ENCODE measurements around the gene GTF2F2.

Gene GTF2F2

DNA sequence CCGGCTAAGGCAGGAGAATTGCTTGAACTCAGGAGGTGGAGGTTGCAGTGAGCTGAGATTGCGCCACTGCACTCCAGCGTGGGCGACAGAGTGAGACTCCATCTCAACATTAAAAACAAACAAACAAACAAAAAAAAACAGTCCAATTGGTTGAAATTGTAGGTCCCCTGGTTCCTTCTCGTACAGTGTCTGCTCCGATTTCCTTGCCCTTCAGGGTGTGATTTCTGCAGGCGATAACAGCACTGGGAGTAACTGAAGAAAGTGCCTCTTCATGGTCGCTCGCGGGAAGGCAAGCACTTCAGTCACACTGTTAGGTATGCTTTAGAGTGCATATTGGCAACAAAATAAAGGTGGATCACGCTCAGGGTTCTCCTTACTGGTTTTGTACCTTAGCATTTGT, 181.0 kb downstream of the GTF2F2 start:
- no peak for TF ChIP-seq SPI1 (IDR thresholded peaks at IDR 0.05; ENCODE audit: low read depth, low read length)
- no peak for TF ChIP-seq POLR2AphosphoS5 (IDR thresholded peaks at IDR 0.05; ENCODE audit: low read depth, low read length)
- no peak for TF ChIP-seq TAF1 (IDR thresholded peaks at IDR 0.05; ENCODE audit: low read depth, low read length)
- no peak for TF ChIP-seq PAX5 (IDR thresholded peaks at IDR 0.05; ENCODE audit: insufficient read depth, low read length, severe bottlenecking)
- no peak for TF ChIP-seq POLR2A (IDR thresholded peaks at IDR 0.05; ENCODE audit: low read depth, low read length)
- no peak for TF ChIP-seq POU2F2 (IDR thresholded peaks at IDR 0.05; ENCODE audit: low read depth, low read length)
- FAIRE-seq: no peak

DNA sequence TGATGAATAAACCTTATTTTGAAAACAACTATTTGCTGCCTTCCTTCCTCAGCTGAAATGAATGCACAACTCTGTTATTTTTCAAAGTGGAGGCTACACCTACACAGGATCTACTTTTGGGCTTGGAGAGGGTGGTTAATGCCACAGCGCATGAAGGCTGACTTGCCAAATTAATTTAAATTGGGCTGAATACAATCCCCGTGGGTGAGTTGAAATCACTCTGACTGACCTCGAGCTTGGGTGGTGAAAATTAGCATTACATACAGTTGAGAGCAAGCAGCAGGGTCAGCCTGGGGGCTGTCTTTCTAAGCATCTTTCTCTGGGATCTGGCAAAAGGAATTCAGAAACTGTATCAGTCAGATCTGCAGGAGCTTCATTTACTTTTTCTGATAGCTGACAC, 182.2 kb downstream of the GTF2F2 start:
- TF ChIP-seq TAF1 (IDR thresholded peaks at IDR 0.05; ENCODE audit: low read depth, low read length) (no peak), POLR2AphosphoS5 (IDR thresholded peaks at IDR 0.05; ENCODE audit: low read depth, low read length) (no peak), POU2F2 (IDR thresholded peaks at IDR 0.05; ENCODE audit: low read depth, low read length) (no peak), PAX5 (IDR thresholded peaks at IDR 0.05; ENCODE audit: insufficient read depth, low read length, severe bottlenecking) (no peak), POLR2A (IDR thresholded peaks at IDR 0.05; ENCODE audit: low read depth, low read length) (no peak), SPI1 (IDR thresholded peaks at IDR 0.05; ENCODE audit: low read depth, low read length) (no peak)

More for the DNA sequence above, 181.0 kb downstream of the GTF2F2 start:
- DNase-seq (ENCODE audit: insufficient read length, low spot score): no peak

GRCh38 chr13:45303026-45303425, 182.7 kb downstream of the GTF2F2 start:
- FAIRE-seq: no peak
- TF ChIP-seq POLR2AphosphoS5 (IDR thresholded peaks at IDR 0.05; ENCODE audit: low read depth, low read length): no peak
- no peak for TF ChIP-seq POLR2A (IDR thresholded peaks at IDR 0.05; ENCODE audit: low read depth, low read length)
- no peak for TF ChIP-seq TAF1 (IDR thresholded peaks at IDR 0.05; ENCODE audit: low read depth, low read length)
- TF ChIP-seq POU2F2 (IDR thresholded peaks at IDR 0.05; ENCODE audit: low read depth, low read length): no peak
- no peak for TF ChIP-seq PAX5 (IDR thresholded peaks at IDR 0.05; ENCODE audit: insufficient read depth, low read length, severe bottlenecking)
- TF ChIP-seq SPI1 (IDR thresholded peaks at IDR 0.05; ENCODE audit: low read depth, low read length): no peak
- DNase-seq (ENCODE audit: insufficient read length, low spot score): no peak

More for the DNA sequence above, 182.2 kb downstream of the GTF2F2 start:
- FAIRE-seq: no peak
- DNase-seq (ENCODE audit: insufficient read length, low spot score): no peak

DNA sequence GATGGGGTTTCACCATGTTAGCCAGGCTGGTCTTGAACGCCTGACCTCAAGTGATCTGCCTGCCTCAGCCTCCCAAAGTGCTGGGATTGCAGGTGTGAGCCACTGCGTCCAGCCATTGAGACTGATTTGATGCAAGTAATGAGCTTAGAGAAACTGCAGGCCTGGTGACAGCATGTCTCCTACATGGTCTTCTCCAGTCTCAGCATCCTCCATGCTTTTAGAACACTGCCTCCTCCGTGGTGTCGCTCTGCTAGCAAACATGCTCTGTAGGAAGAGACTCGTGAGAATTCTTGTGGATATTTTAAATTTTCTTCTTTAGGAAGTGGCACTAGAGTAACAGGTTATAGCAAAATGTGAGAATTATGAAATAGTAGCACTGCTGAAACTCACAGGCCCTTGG, 183.6 kb downstream of the GTF2F2 start:
- FAIRE-seq (no peak), DNase-seq (ENCODE audit: insufficient read length, low spot score) (no peak)
- TF ChIP-seq POU2F2 (IDR thresholded peaks at IDR 0.05; ENCODE audit: low read depth, low read length) (no peak), SPI1 (IDR thresholded peaks at IDR 0.05; ENCODE audit: low read depth, low read length) (no peak), POLR2A (IDR thresholded peaks at IDR 0.05; ENCODE audit: low read depth, low read length) (no peak), POLR2AphosphoS5 (IDR thresholded peaks at IDR 0.05; ENCODE audit: low read depth, low read length) (no peak), TAF1 (IDR thresholded peaks at IDR 0.05; ENCODE audit: low read depth, low read length) (no peak), PAX5 (IDR thresholded peaks at IDR 0.05; ENCODE audit: insufficient read depth, low read length, severe bottlenecking) (no peak)

DNA sequence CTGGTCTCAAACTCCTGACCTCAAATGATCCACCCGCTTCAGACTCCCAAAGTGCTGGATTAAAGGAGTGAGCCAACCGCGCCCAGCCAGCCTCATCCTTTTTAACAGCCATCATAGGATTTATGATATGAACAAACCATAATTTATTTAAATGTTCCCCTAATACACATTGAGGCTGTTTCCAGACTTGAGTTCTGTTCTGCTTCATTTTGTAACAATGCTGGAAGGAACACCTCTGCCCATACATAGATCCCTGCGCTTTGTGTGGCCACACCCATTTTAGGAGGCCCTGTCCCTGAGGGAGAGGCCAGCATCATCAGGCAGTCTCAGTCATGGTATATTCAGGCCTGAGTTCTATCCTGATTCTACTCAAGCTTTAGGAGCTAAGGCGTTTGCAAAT, 184.8 kb downstream of the GTF2F2 start:
- FAIRE-seq (no peak), DNase-seq (ENCODE audit: insufficient read length, low spot score) (no peak)
- TF ChIP-seq POU2F2 (IDR thresholded peaks at IDR 0.05; ENCODE audit: low read depth, low read length) (no peak), PAX5 (IDR thresholded peaks at IDR 0.05; ENCODE audit: insufficient read depth, low read length, severe bottlenecking) (no peak), POLR2A (IDR thresholded peaks at IDR 0.05; ENCODE audit: low read depth, low read length) (no peak), SPI1 (IDR thresholded peaks at IDR 0.05; ENCODE audit: low read depth, low read length) (no peak), TAF1 (IDR thresholded peaks at IDR 0.05; ENCODE audit: low read depth, low read length) (no peak), POLR2AphosphoS5 (IDR thresholded peaks at IDR 0.05; ENCODE audit: low read depth, low read length) (no peak)

DNA sequence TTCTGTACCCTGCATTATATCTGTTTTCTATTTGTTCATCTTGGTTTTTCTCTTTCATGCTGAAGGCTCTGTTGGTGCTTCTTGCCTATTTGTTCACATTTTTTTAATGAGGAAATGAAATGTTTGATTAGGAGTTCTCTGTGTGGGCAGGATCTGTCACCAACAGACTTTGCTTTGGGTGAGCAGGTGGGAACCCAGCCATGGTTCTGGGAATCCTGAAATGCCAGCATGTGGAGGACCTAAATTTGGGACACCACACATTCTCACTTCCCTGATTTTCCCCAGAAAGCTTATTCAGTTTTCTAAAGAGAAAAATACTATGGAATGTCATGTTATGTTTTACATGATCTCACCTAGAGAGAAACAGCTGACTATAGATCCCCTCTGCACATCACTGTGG, 186.7 kb downstream of the GTF2F2 start:
- no peak for TF ChIP-seq POLR2A (IDR thresholded peaks at IDR 0.05; ENCODE audit: low read depth, low read length)
- TF ChIP-seq POLR2AphosphoS5 (IDR thresholded peaks at IDR 0.05; ENCODE audit: low read depth, low read length): no peak
- TF ChIP-seq PAX5 (IDR thresholded peaks at IDR 0.05; ENCODE audit: insufficient read depth, low read length, severe bottlenecking): no peak
- TF ChIP-seq SPI1 (IDR thresholded peaks at IDR 0.05; ENCODE audit: low read depth, low read length): no peak
- no peak for TF ChIP-seq POU2F2 (IDR thresholded peaks at IDR 0.05; ENCODE audit: low read depth, low read length)
- no peak for TF ChIP-seq TAF1 (IDR thresholded peaks at IDR 0.05; ENCODE audit: low read depth, low read length)
- FAIRE-seq (no peak), DNase-seq (ENCODE audit: insufficient read length, low spot score) (no peak)

- no peak for DNase-seq (ENCODE audit: insufficient read length, low spot score)
- peak; percentile 74 for FAIRE-seq
- TF ChIP-seq PAX5 (IDR thresholded peaks at IDR 0.05; ENCODE audit: insufficient read depth, low read length, severe bottlenecking) (no peak), POLR2AphosphoS5 (IDR thresholded peaks at IDR 0.05; ENCODE audit: low read depth, low read length) (no peak), POU2F2 (IDR thresholded peaks at IDR 0.05; ENCODE audit: low read depth, low read length) (no peak), TAF1 (IDR thresholded peaks at IDR 0.05; ENCODE audit: low read depth, low read length) (no peak), SPI1 (IDR thresholded peaks at IDR 0.05; ENCODE audit: low read depth, low read length) (no peak), POLR2A (IDR thresholded peaks at IDR 0.05; ENCODE audit: low read depth, low read length) (no peak)
These were observed 190.2 kb downstream of the GTF2F2 start for GRCh38 chr13:45310341-45311131.

DNA sequence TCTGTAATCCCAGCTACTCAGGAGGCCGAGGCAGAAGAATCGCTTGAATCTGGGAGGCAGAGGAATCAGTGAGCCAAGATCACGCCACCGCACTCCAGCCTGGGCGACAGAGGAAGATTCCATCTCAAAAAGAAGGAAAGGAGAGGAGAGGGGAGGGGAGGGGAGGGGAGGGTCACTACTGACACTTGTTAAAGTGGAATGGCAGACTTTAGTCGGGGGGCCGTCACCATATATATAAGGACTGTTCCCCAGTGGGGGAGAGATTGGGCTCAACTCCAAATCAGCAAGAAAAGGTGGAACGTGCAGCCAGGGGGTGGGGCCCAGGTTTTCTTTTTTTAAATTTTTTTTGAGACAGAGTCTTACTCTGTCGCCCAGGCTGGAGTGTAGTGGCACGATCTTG, 194.5 kb downstream of the GTF2F2 start:
- no peak for TF ChIP-seq SPI1 (IDR thresholded peaks at IDR 0.05; ENCODE audit: low read depth, low read length)
- TF ChIP-seq POLR2A (IDR thresholded peaks at IDR 0.05; ENCODE audit: low read depth, low read length): no peak
- no peak for TF ChIP-seq POLR2AphosphoS5 (IDR thresholded peaks at IDR 0.05; ENCODE audit: low read depth, low read length)
- no peak for TF ChIP-seq POU2F2 (IDR thresholded peaks at IDR 0.05; ENCODE audit: low read depth, low read length)
- TF ChIP-seq TAF1 (IDR thresholded peaks at IDR 0.05; ENCODE audit: low read depth, low read length): no peak
- no peak for TF ChIP-seq PAX5 (IDR thresholded peaks at IDR 0.05; ENCODE audit: insufficient read depth, low read length, severe bottlenecking)
- FAIRE-seq: no peak
- DNase-seq (ENCODE audit: insufficient read length, low spot score): no peak

DNA sequence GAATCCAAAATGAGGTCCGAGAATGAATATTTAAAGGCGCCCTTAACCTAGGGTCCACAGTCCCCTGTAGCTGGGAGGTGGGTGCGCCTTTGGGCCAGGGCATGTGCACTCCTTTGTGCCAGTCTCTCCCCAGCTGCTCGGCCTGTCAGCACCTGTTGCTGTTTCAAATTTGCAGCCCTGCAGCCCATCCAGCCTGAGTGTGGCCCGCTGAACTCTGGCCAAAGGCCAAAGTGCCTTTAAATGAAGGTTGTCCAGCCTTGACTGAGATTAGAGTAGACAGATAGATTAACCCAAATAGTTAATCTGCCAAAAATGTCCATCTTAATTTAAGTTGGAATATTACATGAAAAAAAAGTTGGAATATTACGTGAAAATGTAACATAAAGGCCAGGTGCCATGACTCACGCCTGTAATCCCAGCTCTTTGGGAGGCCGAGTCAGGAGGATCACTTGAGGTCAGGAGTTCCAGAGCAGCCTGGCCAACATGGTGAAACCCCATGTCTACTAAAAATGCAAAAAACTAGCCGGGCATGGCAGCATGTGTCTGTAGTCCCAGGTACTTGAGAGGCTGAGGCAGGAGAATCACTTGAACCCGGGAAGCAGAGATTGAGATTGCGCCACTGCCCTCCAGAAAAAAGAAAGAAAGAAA, 195.3 kb downstream of the GTF2F2 start:
- TF ChIP-seq POLR2AphosphoS5 (IDR thresholded peaks at IDR 0.05; ENCODE audit: low read depth, low read length) (no peak), SPI1 (IDR thresholded peaks at IDR 0.05; ENCODE audit: low read depth, low read length) (no peak), PAX5 (IDR thresholded peaks at IDR 0.05; ENCODE audit: insufficient read depth, low read length, severe bottlenecking) (no peak), TAF1 (IDR thresholded peaks at IDR 0.05; ENCODE audit: low read depth, low read length) (no peak), POU2F2 (IDR thresholded peaks at IDR 0.05; ENCODE audit: low read depth, low read length) (no peak), POLR2A (IDR thresholded peaks at IDR 0.05; ENCODE audit: low read depth, low read length) (no peak)
- DNase-seq (ENCODE audit: insufficient read length, low spot score) (no peak), FAIRE-seq (no peak)
